Measurements from ENCODE around the gene NNT.

The NNT gene

GRCh38 chr5:43646992-43647391 lies 44.0 kb downstream of the NNT start:
- H2AK5ac ChIP-seq (ENCODE audit: low read length), result no peak overlapping the region
- no peak overlapping the region for H3K27ac ChIP-seq (ENCODE audit: low read depth, low read length)
- WGBS (ENCODE audit: extremely low coverage, insufficient coverage, insufficient read length), result no CpG with 5 or more reads among the region's 1 CpG
- H3K27me3 ChIP-seq (ENCODE audit: insufficient read depth, low read length), result no peaks in the 10 kb centered on the region
- H3K4me2 ChIP-seq (ENCODE audit: low read length), result no peak overlapping the region
- no peaks in the 10 kb centered on the region for H3K79me2 ChIP-seq (ENCODE audit: control insufficient read depth, insufficient read depth, low read length, poor library complexity)
- H4K8ac ChIP-seq (ENCODE audit: low read depth, low read length), result no peak overlapping the region
- H3K4ac ChIP-seq (ENCODE audit: low read depth, low read length), result no peak overlapping the region
- no peak overlapping the region for H2AFZ ChIP-seq (ENCODE audit: insufficient read depth, low read length, poor library complexity)
- DNase-seq, result peak in 1 of 2 donors; percentile 64
- no peak overlapping the region for H4K12ac ChIP-seq (ENCODE audit: low read depth, low read length)
- peaks cover 5 to 9% of the 10 kb centered on the region in 2 experiments for H3K36me3 ChIP-seq (ENCODE audit: control insufficient read depth in 1 of 2, insufficient read depth in 2 of 2, low read length in 2 of 2)
- no peak overlapping the region for H3K9ac ChIP-seq (ENCODE audit: low read length)
- H3K23ac ChIP-seq (ENCODE audit: low read length), result no peak overlapping the region
- no peak overlapping the region for H3K4me3 ChIP-seq (ENCODE audit: low read depth, low read length)
- H3K79me1 ChIP-seq (ENCODE audit: low read length), result no peaks in the 10 kb centered on the region
- no peak overlapping the region for H4K91ac ChIP-seq (ENCODE audit: low read depth, low read length)
- no peaks in the 10 kb centered on the region for H3K4me1 ChIP-seq (ENCODE audit: control insufficient read depth in 1 of 2, insufficient read depth in 2 of 2, low read length in 2 of 2)
- H3K9me3 ChIP-seq (ENCODE audit: insufficient read depth, low read depth, low read length), result no peaks in the 10 kb centered on the region
- H2BK120ac ChIP-seq (ENCODE audit: insufficient read depth, low read length, poor library complexity), result no peak overlapping the region
- no peak overlapping the region for H2BK12ac ChIP-seq (ENCODE audit: low read length)
- no peak overlapping the region for H3K14ac ChIP-seq (ENCODE audit: low read length)
- no peak overlapping the region for H2BK5ac ChIP-seq (ENCODE audit: low read depth, low read length, poor library complexity)
- no peak overlapping the region for H3K18ac ChIP-seq (ENCODE audit: low read length)

GRCh38 chr5:43647789-43648188 lies 44.8 kb downstream of the NNT start:
- no peak overlapping the region for H3K27ac ChIP-seq (ENCODE audit: low read depth, low read length)
- no peak overlapping the region for H4K8ac ChIP-seq (ENCODE audit: low read depth, low read length)
- H3K79me1 ChIP-seq (ENCODE audit: low read length), result no peaks in the 10 kb centered on the region
- no peak overlapping the region for H2AFZ ChIP-seq (ENCODE audit: insufficient read depth, low read length, poor library complexity)
- no peak overlapping the region for H3K4ac ChIP-seq (ENCODE audit: low read depth, low read length)
- H3K9ac ChIP-seq (ENCODE audit: low read length), result no peak overlapping the region
- no peak overlapping the region for H4K12ac ChIP-seq (ENCODE audit: low read depth, low read length)
- no peak overlapping the region for H3K14ac ChIP-seq (ENCODE audit: low read length)
- peak in 1 of 2 donors; percentile 23 for DNase-seq
- H2BK5ac ChIP-seq (ENCODE audit: low read depth, low read length, poor library complexity), result no peak overlapping the region
- no peak overlapping the region for H3K4me2 ChIP-seq (ENCODE audit: low read length)
- no peak overlapping the region for H2BK120ac ChIP-seq (ENCODE audit: insufficient read depth, low read length, poor library complexity)
- peaks cover 5 to 9% of the 10 kb centered on the region in 2 experiments for H3K36me3 ChIP-seq (ENCODE audit: control insufficient read depth in 1 of 2, insufficient read depth in 2 of 2, low read length in 2 of 2)
- no peak overlapping the region for H3K4me3 ChIP-seq (ENCODE audit: low read depth, low read length)
- H3K79me2 ChIP-seq (ENCODE audit: control insufficient read depth, insufficient read depth, low read length, poor library complexity), result no peaks in the 10 kb centered on the region
- H4K91ac ChIP-seq (ENCODE audit: low read depth, low read length), result no peak overlapping the region
- H3K4me1 ChIP-seq (ENCODE audit: control insufficient read depth in 1 of 2, insufficient read depth in 2 of 2, low read length in 2 of 2), result no peaks in the 10 kb centered on the region
- no peak overlapping the region for H3K18ac ChIP-seq (ENCODE audit: low read length)
- no peaks in the 10 kb centered on the region for H3K9me3 ChIP-seq (ENCODE audit: insufficient read depth, low read depth, low read length)
- H2AK5ac ChIP-seq (ENCODE audit: low read length), result no peak overlapping the region
- no peak overlapping the region for H3K23ac ChIP-seq (ENCODE audit: low read length)
- no peaks in the 10 kb centered on the region for H3K27me3 ChIP-seq (ENCODE audit: insufficient read depth, low read length)
- no peak overlapping the region for H2BK12ac ChIP-seq (ENCODE audit: low read length)

- H3K4me3 ChIP-seq (ENCODE audit: low read depth, low read length), result no peak overlapping the region
- H3K4me1 ChIP-seq (ENCODE audit: control insufficient read depth in 1 of 2, insufficient read depth in 2 of 2, low read length in 2 of 2), result no peaks in the 10 kb centered on the region
- H2AK5ac ChIP-seq (ENCODE audit: low read length), result no peak overlapping the region
- H4K8ac ChIP-seq (ENCODE audit: low read depth, low read length), result no peak overlapping the region
- no peak overlapping the region for H3K27ac ChIP-seq (ENCODE audit: low read depth, low read length)
- no peak overlapping the region for H3K14ac ChIP-seq (ENCODE audit: low read length)
- H3K9me3 ChIP-seq (ENCODE audit: insufficient read depth, low read depth, low read length), result no peaks in the 10 kb centered on the region
- no peak overlapping the region for H2BK120ac ChIP-seq (ENCODE audit: insufficient read depth, low read length, poor library complexity)
- no peak overlapping the region for H3K4me2 ChIP-seq (ENCODE audit: low read length)
- no peak overlapping the region for H2BK5ac ChIP-seq (ENCODE audit: low read depth, low read length, poor library complexity)
- no peaks in the 10 kb centered on the region for H3K27me3 ChIP-seq (ENCODE audit: insufficient read depth, low read length)
- no peak for DNase-seq
- no peak overlapping the region for H2BK12ac ChIP-seq (ENCODE audit: low read length)
- no peak overlapping the region for H3K4ac ChIP-seq (ENCODE audit: low read depth, low read length)
- H3K79me1 ChIP-seq (ENCODE audit: low read length), result no peaks in the 10 kb centered on the region
- H3K36me3 ChIP-seq (ENCODE audit: control insufficient read depth in 1 of 2, insufficient read depth in 2 of 2, low read length in 2 of 2), result peaks cover 7 to 12% of the 10 kb centered on the region in 2 experiments
- H3K18ac ChIP-seq (ENCODE audit: low read length), result no peak overlapping the region
- no peak overlapping the region for H4K91ac ChIP-seq (ENCODE audit: low read depth, low read length)
- H4K12ac ChIP-seq (ENCODE audit: low read depth, low read length), result no peak overlapping the region
- WGBS (ENCODE audit: extremely low coverage, insufficient coverage, insufficient read length), result no CpG with 5 or more reads among the region's 2 CpGs
- no peak overlapping the region for H3K9ac ChIP-seq (ENCODE audit: low read length)
- no peak overlapping the region for H2AFZ ChIP-seq (ENCODE audit: insufficient read depth, low read length, poor library complexity)
- no peak overlapping the region for H3K23ac ChIP-seq (ENCODE audit: low read length)
- H3K79me2 ChIP-seq (ENCODE audit: control insufficient read depth, insufficient read depth, low read length, poor library complexity), result no peaks in the 10 kb centered on the region
Measured at GRCh38 chr5:43648499-43649124, 45.6 kb downstream of the NNT start.

GRCh38 chr5:43649256-43649655 lies 46.3 kb downstream of the NNT start:
- Histone ChIP-seq H3K27me3 (ENCODE audit: insufficient read depth, low read length) (no peaks in the 10 kb centered on the region), H3K79me2 (ENCODE audit: control insufficient read depth, insufficient read depth, low read length, poor library complexity) (no peaks in the 10 kb centered on the region), H3K36me3 (ENCODE audit: control insufficient read depth in 1 of 2, insufficient read depth in 2 of 2, low read length in 2 of 2) (peaks cover 7 to 12% of the 10 kb centered on the region in 2 experiments), H2AFZ (ENCODE audit: insufficient read depth, low read length, poor library complexity) (no peak overlapping the region), H3K9ac (ENCODE audit: low read length) (no peak overlapping the region), H3K4me1 (ENCODE audit: control insufficient read depth in 1 of 2, insufficient read depth in 2 of 2, low read length in 2 of 2) (no peaks in the 10 kb centered on the region), H3K18ac (ENCODE audit: low read length) (no peak overlapping the region), H3K4me2 (ENCODE audit: low read length) (no peak overlapping the region), H4K12ac (ENCODE audit: low read depth, low read length) (no peak overlapping the region), H3K4ac (ENCODE audit: low read depth, low read length) (no peak overlapping the region), H3K14ac (ENCODE audit: low read length) (no peak overlapping the region), H3K27ac (ENCODE audit: low read depth, low read length) (no peak overlapping the region), H2BK120ac (ENCODE audit: insufficient read depth, low read length, poor library complexity) (no peak overlapping the region), H3K23ac (ENCODE audit: low read length) (no peak overlapping the region), H3K4me3 (ENCODE audit: low read depth, low read length) (no peak overlapping the region), H4K91ac (ENCODE audit: low read depth, low read length) (no peak overlapping the region), H3K9me3 (ENCODE audit: insufficient read depth, low read depth, low read length) (no peaks in the 10 kb centered on the region), H2BK5ac (ENCODE audit: low read depth, low read length, poor library complexity) (no peak overlapping the region), H2BK12ac (ENCODE audit: low read length) (no peak overlapping the region), H2AK5ac (ENCODE audit: low read length) (no peak overlapping the region), H3K79me1 (ENCODE audit: low read length) (no peaks in the 10 kb centered on the region), H4K8ac (ENCODE audit: low read depth, low read length) (no peak overlapping the region)
- no peak for DNase-seq
- WGBS (ENCODE audit: extremely low coverage, insufficient coverage, insufficient read length), result no CpG with 5 or more reads among the region's 2 CpGs

Data from trophoblast cell (in vitro differentiated cells and primary cell).